ENCODE results near the gene FOXC2.

Gene FOXC2

DNA sequence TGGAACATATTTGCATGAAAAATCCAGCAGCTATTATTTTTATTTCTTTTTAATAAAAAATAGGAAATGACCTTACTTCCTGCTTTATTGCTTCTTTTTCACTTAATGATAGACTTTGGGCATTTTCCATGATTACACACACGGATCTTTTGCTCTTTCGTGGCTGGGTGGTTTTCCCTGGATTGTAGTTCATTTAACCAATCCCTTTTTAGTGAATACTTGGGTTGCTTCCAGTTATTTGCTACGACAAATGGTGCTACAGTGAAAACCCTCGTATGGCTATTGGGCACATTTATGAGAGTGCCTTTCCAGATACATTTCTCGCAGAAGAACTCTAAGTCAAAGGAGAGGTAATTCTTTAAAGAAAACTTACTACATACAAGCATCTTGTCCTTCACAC, 50.3 kb downstream of the FOXC2 start:
- POLR2A ChIA-PET, result no interaction called here
- no peak for TF ChIP-seq ARNT (IDR thresholded peaks at IDR 0.05)
- no peak for TF ChIP-seq FOXM1 (IDR thresholded peaks at IDR 0.05; ENCODE audit: borderline replicate concordance)
- CTCF ChIA-PET, result no interaction called here
- DNase-seq (ENCODE audit: extremely low spot score), result no peak

DNA sequence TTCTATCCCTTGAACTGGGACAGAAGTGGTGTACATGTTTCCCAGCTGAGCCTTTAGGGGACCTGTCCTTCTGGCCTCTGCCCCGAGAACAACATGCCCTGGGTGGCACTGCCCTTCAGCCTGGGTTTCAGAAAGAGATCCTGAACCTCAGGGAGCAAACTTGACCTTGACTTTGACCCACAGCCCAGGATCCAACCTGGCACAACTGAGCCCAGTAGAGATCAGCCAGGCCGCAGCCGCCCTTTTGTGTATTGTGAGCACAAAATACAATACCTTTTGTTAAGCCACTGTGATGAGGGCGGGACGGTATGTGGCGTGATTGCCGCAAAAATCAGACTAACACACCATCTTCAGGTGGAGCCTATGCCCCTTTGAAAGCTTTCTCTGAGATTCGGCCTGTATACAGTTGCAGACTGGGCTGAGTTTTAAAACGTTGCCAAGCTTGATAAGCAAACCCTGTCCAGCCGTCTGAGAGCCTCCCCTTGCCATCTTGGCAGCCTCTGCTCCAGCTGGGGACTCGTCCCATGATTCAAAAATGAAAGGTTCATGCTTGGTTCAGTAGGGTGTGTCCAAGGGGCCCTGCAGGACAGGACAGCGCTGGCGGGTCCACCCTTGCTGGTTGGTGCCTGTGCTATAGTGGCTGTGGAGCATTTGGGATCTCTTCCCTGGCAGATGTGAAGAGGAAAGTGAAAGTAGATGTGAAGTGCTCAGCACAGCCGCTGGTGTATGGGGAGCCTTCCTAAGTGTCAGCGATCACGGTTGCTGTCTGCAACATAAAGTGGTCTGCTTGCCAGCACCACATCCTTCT, 52.0 kb downstream of the FOXC2 start:
- TF ChIP-seq, protein P1, sequence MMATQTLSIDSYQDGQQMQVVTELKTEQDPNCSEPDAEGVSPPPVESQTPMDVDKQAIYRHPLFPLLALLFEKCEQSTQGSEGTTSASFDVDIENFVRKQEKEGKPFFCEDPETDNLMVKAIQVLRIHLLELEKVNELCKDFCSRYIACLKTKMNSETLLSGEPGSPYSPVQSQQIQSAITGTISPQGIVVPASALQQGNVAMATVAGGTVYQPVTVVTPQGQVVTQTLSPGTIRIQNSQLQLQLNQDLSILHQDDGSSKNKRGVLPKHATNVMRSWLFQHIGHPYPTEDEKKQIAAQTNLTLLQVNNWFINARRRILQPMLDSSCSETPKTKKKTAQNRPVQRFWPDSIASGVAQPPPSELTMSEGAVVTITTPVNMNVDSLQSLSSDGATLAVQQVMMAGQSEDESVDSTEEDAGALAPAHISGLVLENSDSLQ (IDR thresholded peaks at IDR 0.05), result no peak
- TF ChIP-seq SUZ12 (IDR thresholded peaks at IDR 0.05) (no peak), SP1 (IDR thresholded peaks at IDR 0.05) (no peak), L3MBTL2 (conservative IDR thresholded peaks at IDR 0.05) (no peak), LEF1 (IDR thresholded peaks at IDR 0.05; ENCODE audit: borderline replicate concordance) (no peak), NFRKB (IDR thresholded peaks at IDR 0.05) (no peak), FOXA1 (IDR thresholded peaks at IDR 0.05) (no peak), ELF4 (IDR thresholded peaks at IDR 0.05) (no peak), ZNF384 (IDR thresholded peaks at IDR 0.05) (no peak), ARNT (IDR thresholded peaks at IDR 0.05) (no peak), TARDBP (IDR thresholded peaks at IDR 0.05) (no peak), FOXK2 (IDR thresholded peaks at IDR 0.05) (no peak), CTBP1 (IDR thresholded peaks at IDR 0.05; ENCODE audit: borderline replicate concordance) (no peak), FOXM1 (IDR thresholded peaks at IDR 0.05; ENCODE audit: borderline replicate concordance) (no peak), BHLHE40 (IDR thresholded peaks at IDR 0.05; ENCODE audit: borderline replicate concordance) (no peak), HDGF (IDR thresholded peaks at IDR 0.05; ENCODE audit: borderline replicate concordance) (no peak)
- POLR2A ChIA-PET, result no interaction called here
- CTCF ChIA-PET, result no interaction called here
- DNase-seq (ENCODE audit: extremely low spot score), result no peak

Measured in HEK293T (cell line).